Activated T-cell treated with anti-CD3 and anti-CD28 coated beads, Interleukin-2, amount 50 U/mL, for 4 hours (primary cell): ENCODE results near the gene JAK1. TPM values are rescaled to one million over a fixed set of nuclear protein-coding genes. Genes with fewer than 3 reads are reported as not detected.
"Not testable (repeated sequence)": the region's sequence is repeated elsewhere in the genome, so short reads cannot be mapped to it uniquely, and the experiment has no call there.

ENCODE experiments used
- ATAC-seq, 2 donors: fragments of 200-7000 bp; cut with Tn5 transposase; one replicate each; pipeline ENCODE4 v1.10.0; 2021
- DNase-seq: peaks from one replicate; pipeline ENCODE4 v3.0.0-alpha.2; 2020
- H3K27me3 Mint-ChIP-seq: one replicate; pipeline ENCODE4 v1.8.0; 2021; ENCODE audit warnings: low read depth, mixed read lengths
- H3K36me3 Mint-ChIP-seq: one replicate; pipeline ENCODE4 v1.8.0; 2022; ENCODE audit warnings: mixed read lengths; ENCODE audit not compliant: insufficient read depth
- H3K4me1 Mint-ChIP-seq: one replicate; pipeline ENCODE4 v1.8.0; 2021; ENCODE audit warnings: low read depth, mixed read lengths
- H3K4me3 Mint-ChIP-seq: one replicate; pipeline ENCODE4 v1.8.0; 2021; ENCODE audit warnings: mild to moderate bottlenecking, moderate library complexity, mixed read lengths
- H3K9me3 Mint-ChIP-seq: one replicate; pipeline ENCODE4 v1.8.0; 2021; ENCODE audit warnings: mixed read lengths
- total RNA-seq, 3 donors: library from RNA; stranded (reverse); gene quantifications; one replicate each; pipeline ENCODE4 v1.2.1, GENCODE V29; 2021

JAK1 gene
- total RNA-seq, 3 donors from 2014 or later, result 70.3 to 87.5 (median 85.1) TPM

DNA sequence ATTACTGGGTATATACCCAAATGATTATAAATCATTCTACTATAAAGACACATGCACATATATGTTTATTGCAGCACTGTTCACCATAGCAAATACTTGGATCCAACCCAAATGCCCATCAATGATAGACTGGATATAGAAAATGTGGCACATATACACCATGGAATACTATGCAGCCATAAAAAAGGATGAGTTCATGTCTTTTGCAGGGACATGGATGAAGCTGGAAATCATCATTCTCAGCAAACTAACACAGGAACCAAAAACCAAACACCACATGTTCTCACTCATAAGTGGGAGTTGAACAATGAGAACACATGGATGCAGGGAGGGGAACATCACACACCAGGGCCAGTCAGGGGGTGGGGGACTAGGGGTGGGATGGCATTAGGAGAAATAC is 35.7 kb downstream of the JAK1 start:
- H3K27me3 Mint-ChIP-seq, result not testable (repeated sequence)
- H3K4me1 Mint-ChIP-seq, result peaks cover 83% of the 10 kb centered on the region

DNA sequence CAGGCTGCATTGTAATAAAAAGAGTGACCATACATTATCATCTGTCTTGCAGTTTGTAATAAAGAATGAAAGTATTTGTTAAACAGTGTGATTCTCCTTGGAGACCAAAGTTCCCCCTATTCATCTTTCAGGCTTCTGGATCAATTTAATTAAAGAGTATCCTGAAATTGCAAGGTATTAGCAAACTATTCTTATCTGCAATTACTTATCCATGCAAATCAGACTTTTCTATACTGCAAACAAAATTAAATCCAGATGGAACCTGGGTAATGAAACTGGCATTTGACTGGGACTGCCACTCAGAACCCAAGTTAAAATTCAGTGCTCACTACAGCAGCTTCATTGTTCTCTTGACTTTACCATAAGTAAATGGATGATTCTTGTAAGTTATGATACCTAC is 37.1 kb downstream of the JAK1 start:
- DNase-seq, result no peak
- ATAC-seq, result no peak
- peaks cover 82% of the 10 kb centered on the region for H3K4me1 Mint-ChIP-seq
- no peaks in the 10 kb centered on the region for H3K27me3 Mint-ChIP-seq
- peaks cover 36% of the 10 kb centered on the region for H3K36me3 Mint-ChIP-seq
- no peaks in the 10 kb centered on the region for H3K9me3 Mint-ChIP-seq
- H3K4me3 Mint-ChIP-seq, result no peak overlapping the region

More for the DNA sequence above, 35.7 kb downstream of the JAK1 start:
- peaks cover 31% of the 10 kb centered on the region for H3K36me3 Mint-ChIP-seq
- H3K9me3 Mint-ChIP-seq, ATAC-seq, DNase-seq, H3K4me3 Mint-ChIP-seq: not testable (repeated sequence)

DNA sequence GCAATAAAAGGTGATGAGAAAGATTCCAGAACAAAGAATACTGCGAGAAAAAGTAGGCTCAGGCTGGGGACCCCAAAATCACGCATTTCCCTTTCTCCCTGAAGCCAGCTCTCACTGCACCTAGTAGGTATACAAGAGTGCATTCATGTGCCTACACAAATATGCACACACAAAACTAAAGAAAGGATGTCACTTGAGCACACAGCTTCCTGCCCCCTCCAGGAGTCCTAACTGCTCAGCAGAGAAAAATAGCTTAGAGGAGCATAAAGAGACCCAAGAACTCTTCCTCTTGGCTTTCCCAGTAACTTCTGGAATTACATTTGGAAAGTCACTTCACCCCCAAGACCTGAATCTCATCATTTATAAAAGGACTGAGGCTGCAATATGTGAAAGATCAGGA is 38.0 kb downstream of the JAK1 start:
- H3K9me3 Mint-ChIP-seq, result no peaks in the 10 kb centered on the region
- DNase-seq (no peak), ATAC-seq (no peak)
- peaks cover 81% of the 10 kb centered on the region for H3K4me1 Mint-ChIP-seq
- no peaks in the 10 kb centered on the region for H3K27me3 Mint-ChIP-seq
- no peak overlapping the region for H3K4me3 Mint-ChIP-seq
- H3K36me3 Mint-ChIP-seq, result peaks cover 36% of the 10 kb centered on the region

DNA sequence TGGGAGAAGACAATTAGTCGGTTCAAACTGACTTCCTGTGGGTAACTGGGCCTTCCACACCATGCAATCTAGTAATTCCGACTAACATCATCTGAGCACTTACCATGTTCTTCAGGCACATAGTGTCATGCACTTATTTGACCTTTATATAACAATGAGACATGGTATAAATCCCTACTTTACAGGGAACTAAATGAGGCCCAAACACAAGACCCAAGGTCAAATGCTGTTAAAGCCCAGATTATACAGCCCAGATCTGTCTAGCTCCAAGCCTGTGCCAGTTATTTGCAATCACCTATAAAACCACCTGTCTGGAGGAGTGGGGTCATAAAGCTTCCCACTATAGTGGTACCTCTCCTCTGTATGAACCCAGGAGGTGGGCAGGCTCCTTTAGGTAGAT is 40.8 kb downstream of the JAK1 start:
- H3K27me3 Mint-ChIP-seq, result no peaks in the 10 kb centered on the region
- peaks cover 26% of the 10 kb centered on the region for H3K36me3 Mint-ChIP-seq
- H3K4me1 Mint-ChIP-seq, result peaks cover 96% of the 10 kb centered on the region
- ATAC-seq (no peak), DNase-seq (no peak)
- no peak overlapping the region for H3K4me3 Mint-ChIP-seq
- H3K9me3 Mint-ChIP-seq, result no peaks in the 10 kb centered on the region

DNA sequence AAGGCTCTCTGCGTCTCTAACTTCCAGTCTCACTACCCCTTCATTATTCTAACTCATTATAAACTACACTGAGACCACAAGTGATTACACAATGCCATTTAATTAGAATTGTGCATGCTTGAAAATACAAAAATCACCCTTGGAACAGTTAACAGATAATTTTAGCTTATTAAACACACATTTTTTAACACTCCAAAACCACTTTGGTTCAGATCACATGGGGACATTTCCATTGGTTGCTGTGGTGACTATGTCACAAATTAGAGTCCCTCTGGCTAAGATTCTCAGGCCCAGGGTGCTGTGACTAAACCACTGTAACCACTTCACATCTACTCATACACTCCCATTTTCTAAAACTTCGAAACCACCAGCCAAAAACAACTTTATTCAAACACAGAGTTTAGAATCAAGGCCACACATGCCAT is 43.0 kb downstream of the JAK1 start:
- Mint-ChIP-seq H3K27me3 (no peaks in the 10 kb centered on the region), H3K9me3 (no peaks in the 10 kb centered on the region), H3K4me3 (peak overlapping the region; percentile 50), H3K4me1 (peaks cover 94% of the 10 kb centered on the region), H3K36me3 (peaks cover 24% of the 10 kb centered on the region)
- DNase-seq, result no peak
- ATAC-seq, result peak; percentile 60 to 68

DNA sequence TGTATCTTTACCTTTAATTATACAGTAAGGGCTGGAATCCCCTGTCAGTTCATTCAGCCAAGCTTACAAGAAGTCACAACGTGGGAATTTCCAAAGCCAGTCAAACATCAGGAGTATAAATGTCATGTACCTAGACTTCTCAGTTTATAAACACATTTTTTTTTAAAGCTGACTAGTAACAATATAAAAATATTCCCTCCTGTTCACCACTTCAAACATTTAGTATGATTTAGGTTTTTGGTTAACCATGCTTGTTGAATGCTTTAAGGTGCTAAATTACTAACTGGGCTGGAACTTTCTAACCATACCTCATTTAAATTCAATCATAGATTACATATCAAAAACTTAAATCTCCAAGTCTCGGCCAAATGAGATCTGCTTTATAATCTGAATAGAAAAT is 44.0 kb downstream of the JAK1 start:
- ATAC-seq, result peak; percentile 71
- Mint-ChIP-seq H3K27me3 (no peaks in the 10 kb centered on the region), H3K4me3 (peak overlapping the region; percentile 44), H3K4me1 (peaks cover 94% of the 10 kb centered on the region), H3K9me3 (no peaks in the 10 kb centered on the region), H3K36me3 (peaks cover 23% of the 10 kb centered on the region)
- no peak for DNase-seq

DNA sequence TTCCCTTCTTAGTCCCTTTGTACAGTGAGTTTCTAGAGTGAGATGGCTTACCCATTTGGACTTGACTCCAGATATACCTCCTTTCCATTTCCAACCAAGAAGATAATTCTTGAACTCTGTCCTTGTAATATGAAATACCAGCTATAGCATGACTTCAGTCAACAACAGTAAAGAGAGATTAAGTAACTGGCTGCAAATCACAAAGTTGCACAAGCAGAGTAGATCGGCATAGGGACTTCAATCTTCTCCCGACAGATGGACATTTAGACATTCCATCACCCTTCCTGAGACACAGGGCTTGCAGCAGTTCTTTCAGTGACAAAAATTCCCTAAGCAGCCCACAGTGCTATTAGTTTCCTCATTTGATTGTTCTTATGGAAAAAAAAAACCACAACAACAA is 44.6 kb downstream of the JAK1 start:
- Mint-ChIP-seq H3K27me3 (no peaks in the 10 kb centered on the region), H3K4me1 (peaks cover 94% of the 10 kb centered on the region), H3K9me3 (no peaks in the 10 kb centered on the region), H3K36me3 (peaks cover 19% of the 10 kb centered on the region), H3K4me3 (peak overlapping the region; percentile 44)
- DNase-seq, result no peak
- no peak for ATAC-seq

DNA sequence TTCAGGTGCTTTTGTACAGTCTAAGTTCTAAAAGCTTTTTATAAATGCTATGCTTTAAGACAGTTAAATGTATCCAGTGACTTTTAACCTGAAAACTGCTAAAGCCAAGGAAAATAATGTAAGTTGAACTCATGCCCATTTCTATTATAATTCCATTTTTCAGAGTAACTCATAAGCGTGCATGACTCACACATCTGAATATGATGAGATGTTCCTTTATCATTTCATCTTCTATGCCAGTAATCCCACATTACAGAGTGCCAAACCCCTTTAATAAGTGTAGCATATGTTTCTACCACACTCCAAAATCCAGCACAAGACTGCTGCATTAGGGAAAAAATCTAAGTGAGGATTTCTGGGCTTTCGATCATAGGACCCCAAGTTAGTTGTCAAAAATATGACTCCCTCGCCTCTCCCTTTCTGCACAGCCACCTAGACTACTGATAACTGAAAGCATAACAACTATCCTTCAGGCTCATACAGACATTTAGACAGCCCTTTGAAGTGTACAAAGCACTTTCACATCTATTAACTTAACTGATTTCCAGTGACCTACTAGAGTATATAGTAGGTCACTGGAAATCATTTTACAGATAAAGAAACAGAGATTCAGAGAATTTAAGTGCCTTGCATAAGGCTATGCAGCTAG is 45.3 kb downstream of the JAK1 start:
- Mint-ChIP-seq H3K27me3 (no peaks in the 10 kb centered on the region), H3K36me3 (peaks cover 15% of the 10 kb centered on the region), H3K4me3 (no peak overlapping the region), H3K9me3 (no peaks in the 10 kb centered on the region), H3K4me1 (peaks cover 94% of the 10 kb centered on the region)
- no peak for DNase-seq
- peak; percentile 22 to 28 for ATAC-seq

DNA sequence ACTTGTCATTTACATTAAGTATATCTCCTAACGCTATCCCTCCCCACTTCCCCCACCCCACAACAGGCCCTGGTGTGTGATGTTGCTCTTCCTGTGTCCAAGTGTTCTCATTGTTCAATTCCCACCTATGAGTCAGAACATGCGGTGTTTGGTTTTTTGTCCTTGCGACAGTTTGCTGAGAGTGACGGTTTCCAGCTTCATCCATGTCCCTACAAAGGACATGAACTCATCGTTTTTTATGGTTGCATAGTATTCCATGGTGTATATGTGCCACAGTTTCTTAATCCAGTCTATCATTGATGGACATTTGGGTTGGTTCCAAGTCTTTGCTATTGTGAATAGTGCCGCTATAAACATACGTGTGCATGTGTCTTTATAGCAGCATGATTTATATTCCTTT is 47.2 kb downstream of the JAK1 start:
- not testable (repeated sequence) for H3K36me3 Mint-ChIP-seq, ATAC-seq, H3K27me3 Mint-ChIP-seq, H3K4me3 Mint-ChIP-seq, H3K9me3 Mint-ChIP-seq, DNase-seq
- H3K4me1 Mint-ChIP-seq, result peaks cover 90% of the 10 kb centered on the region

DNA sequence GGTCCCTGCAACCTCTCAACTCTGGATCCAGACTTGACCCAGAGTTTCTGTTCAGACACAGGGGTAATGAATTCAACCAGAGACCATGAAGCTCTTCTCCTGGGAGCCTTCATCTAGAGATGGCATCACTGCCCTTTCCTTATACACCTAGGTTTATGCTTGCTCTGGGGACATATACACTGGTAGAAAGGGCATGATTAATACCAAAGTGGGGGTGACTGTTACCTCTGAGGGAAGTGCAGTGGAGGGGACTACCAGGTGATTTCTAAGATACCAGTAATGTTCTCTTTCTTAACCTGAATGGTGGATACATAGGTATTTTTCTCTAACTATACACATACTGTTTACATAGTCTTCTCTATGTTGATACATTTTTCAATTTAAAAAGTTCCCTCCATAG is 48.4 kb downstream of the JAK1 start:
- Mint-ChIP-seq H3K36me3 (peaks cover 5% of the 10 kb centered on the region), H3K4me3 (no peak overlapping the region), H3K9me3 (no peaks in the 10 kb centered on the region), H3K4me1 (peaks cover 90% of the 10 kb centered on the region), H3K27me3 (no peaks in the 10 kb centered on the region)
- DNase-seq (no peak), ATAC-seq (no peak)

DNA sequence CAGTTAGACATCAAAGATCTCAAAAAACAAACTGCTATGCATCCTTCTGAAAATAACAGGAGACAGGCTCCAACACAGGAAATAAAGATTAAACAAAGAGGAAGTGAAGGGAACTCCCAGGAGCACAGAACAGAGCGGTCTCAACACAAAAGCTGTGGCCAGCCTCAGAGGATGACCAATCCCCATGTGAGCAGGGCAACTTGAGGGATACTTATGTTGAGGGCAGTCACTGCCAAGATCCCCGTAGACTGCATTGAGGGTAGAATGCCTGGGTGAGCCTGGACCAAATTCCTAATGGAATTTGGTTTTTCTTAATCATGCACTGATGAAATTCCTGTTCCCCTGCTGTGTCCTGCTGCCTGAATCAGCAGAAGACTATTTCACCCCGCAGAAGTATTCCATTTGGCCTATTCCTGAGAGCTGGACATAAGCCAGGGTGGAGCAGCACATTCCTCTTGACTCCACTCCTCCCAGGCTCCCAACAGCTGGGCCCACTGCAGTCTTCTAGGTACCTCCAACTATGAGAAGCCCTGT is 49.0 kb downstream of the JAK1 start:
- peaks cover 89% of the 10 kb centered on the region for H3K4me1 Mint-ChIP-seq
- H3K9me3 Mint-ChIP-seq, result no peaks in the 10 kb centered on the region
- H3K27me3 Mint-ChIP-seq, result no peaks in the 10 kb centered on the region
- peaks cover 5% of the 10 kb centered on the region for H3K36me3 Mint-ChIP-seq
- DNase-seq, result no peak
- ATAC-seq, result no peak
- no peak overlapping the region for H3K4me3 Mint-ChIP-seq

DNA sequence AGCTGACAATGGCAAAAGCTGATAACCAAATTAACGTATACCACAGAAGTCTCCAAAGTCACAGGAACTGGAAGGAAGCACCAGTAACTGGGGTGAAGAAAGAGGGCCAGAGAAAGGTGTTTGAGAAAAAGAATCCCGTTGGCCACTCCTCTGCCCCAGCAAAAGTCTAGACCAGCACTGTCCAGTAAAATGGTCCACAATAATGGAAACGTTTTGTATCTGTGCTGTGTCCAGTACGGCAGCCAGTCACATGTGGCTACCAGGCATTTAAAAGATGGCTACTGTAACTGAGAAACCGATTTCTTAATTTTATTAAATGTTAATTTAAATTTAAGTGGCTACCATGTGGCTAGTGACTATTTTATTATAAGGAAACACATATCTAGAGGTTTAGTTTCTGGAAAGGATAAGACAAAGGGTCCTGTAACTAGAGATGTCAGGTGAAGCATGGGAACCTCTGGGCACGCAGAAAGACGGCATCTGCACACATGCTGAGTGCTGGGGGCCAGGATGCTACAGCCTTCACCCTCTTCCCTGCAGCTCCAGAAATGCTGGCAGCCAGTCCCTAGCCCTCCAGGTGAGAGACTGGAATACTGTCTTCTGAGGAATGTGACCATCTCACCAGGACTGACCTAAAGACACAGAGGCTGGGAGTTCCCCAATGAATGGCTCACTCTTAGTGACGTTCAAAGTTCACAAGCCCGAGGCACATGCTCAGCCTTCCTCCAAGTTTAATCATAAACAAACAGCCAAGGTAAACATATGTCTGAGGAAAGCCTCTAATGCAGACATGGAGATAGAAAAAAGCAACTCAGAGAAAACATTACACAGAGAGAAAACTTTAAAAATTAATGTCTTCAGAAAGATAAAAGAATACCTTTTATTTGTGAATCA is 50.7 kb downstream of the JAK1 start:
- ATAC-seq (no peak), DNase-seq (no peak)
- H3K4me1 Mint-ChIP-seq, result peaks cover 89% of the 10 kb centered on the region
- H3K27me3 Mint-ChIP-seq, result no peaks in the 10 kb centered on the region
- no peak overlapping the region for H3K4me3 Mint-ChIP-seq
- H3K36me3 Mint-ChIP-seq, result peaks cover 5% of the 10 kb centered on the region
- H3K9me3 Mint-ChIP-seq, result no peaks in the 10 kb centered on the region

DNA sequence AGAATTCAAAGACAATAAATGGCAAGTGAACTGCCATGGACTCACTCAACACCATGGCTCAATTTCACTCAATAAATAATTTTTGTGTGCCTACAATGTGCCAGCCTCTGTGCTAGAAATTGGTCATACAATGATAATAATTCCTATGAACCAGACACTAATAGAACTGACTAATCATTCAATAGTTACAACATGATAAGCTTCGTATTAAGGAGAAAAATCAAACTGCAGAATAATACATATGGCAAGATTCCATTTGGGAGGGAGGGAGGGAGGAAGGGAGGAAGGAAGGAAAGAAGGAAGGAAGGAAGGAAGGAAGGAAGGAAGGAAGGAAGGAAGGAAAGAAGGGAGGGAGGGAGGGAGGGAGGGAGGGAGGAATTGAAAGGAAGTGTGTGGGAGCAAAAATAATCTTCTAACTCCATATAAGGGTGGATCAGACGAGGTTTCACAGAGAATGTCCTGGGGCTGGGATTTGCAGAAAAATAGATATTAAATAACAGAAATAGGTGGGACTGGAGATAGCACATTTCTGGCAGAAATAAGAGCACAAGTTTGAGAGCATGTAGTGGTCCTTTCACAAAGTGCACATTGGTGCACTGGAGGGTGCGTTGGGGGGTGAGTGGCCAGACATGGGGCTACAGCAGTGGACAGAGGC is 52.9 kb downstream of the JAK1 start:
- ATAC-seq (no peak), DNase-seq (no peak)
- Mint-ChIP-seq H3K36me3 (no peaks in the 10 kb centered on the region), H3K27me3 (no peaks in the 10 kb centered on the region), H3K4me1 (peaks cover 93% of the 10 kb centered on the region), H3K4me3 (peak overlapping the region; percentile 9), H3K9me3 (no peaks in the 10 kb centered on the region)

DNA sequence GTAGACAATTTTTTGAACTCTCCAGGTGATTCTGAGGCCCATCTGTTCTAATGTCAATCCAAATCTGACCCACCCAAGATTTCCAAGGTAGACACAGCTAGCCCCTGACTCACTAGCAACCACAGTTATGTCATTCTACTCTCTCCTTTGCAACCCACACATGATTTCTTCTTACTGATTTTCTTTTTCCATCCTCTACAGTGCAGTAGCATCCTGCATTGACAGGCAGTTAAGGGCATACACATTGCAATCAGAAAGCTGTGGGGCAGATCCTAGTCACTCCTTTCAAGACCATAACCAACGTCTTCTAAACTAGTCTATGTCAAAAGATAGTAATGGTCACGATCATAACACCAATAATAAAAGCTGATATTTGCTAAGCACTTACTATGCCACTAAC is 54.2 kb downstream of the JAK1 start:
- no peaks in the 10 kb centered on the region for H3K27me3 Mint-ChIP-seq
- no peaks in the 10 kb centered on the region for H3K36me3 Mint-ChIP-seq
- H3K4me3 Mint-ChIP-seq, result peak overlapping the region; percentile 14
- ATAC-seq, result peak; percentile 91 to 93
- H3K4me1 Mint-ChIP-seq, result peaks cover 92% of the 10 kb centered on the region
- H3K9me3 Mint-ChIP-seq, result no peaks in the 10 kb centered on the region
- peak; percentile 12 for DNase-seq
